ENCODE data around the gene MAGI2. TPM values are rescaled to one million over a fixed set of nuclear protein-coding genes. Genes with fewer than 3 reads are reported as not detected.

Gene MAGI2
- total RNA-seq, 6 experiments from 2014 or later, result 1.2 to 4.0 (median 2.4) TPM

GRCh38 chr7:78359836-78360235, 1093.6 kb downstream of the MAGI2 start:
- 86% methylated on average over 1 of the region's 1 CpG for WGBS (ENCODE audit: insufficient coverage, low coverage, low lambda C conversion rate, missing lambda C conversion rate)
- Histone ChIP-seq H3K4me3 (no peak overlapping the region), H3K4me1 (no peaks in the 10 kb centered on the region), H3K36me3 (no peaks in the 10 kb centered on the region), H3K27me3 (no peaks in the 10 kb centered on the region), H3K27ac (no peak overlapping the region), H3K9me3 (no peaks in the 10 kb centered on the region)
- intact Hi-C loops (cut with DNase I), result no loop called here
- ATAC-seq (no peak), DNase-seq (no peak)
- TF ChIP-seq POLR2A (IDR thresholded peaks at IDR 0.05) (no peak), CTCF (IDR thresholded peaks at IDR 0.05) (no peak)

- no peak for TF ChIP-seq CTCF (IDR thresholded peaks at IDR 0.05)
- TF ChIP-seq POLR2A (IDR thresholded peaks at IDR 0.05), result no peak
- ATAC-seq (no peak), DNase-seq (no peak)
- no peaks in the 10 kb centered on the region for H3K4me1 ChIP-seq
- H3K27me3 ChIP-seq, result no peaks in the 10 kb centered on the region
- H3K27ac ChIP-seq, result no peak overlapping the region
- H3K36me3 ChIP-seq, result no peaks in the 10 kb centered on the region
- no peaks in the 10 kb centered on the region for H3K9me3 ChIP-seq
- intact Hi-C loops (cut with DNase I), result no loop called here
- no peak overlapping the region for H3K4me3 ChIP-seq
- WGBS (ENCODE audit: insufficient coverage, low coverage, low lambda C conversion rate, missing lambda C conversion rate), result 72% methylated on average over 2 of the region's 2 CpGs
Observed at GRCh38 chr7:78357709-78358108, 1095.8 kb downstream of the MAGI2 start.

GRCh38 chr7:78355834-78356233, 1097.6 kb downstream of the MAGI2 start:
- TF ChIP-seq CTCF (IDR thresholded peaks at IDR 0.05) (no peak), POLR2A (IDR thresholded peaks at IDR 0.05) (no peak)
- no peak for ATAC-seq
- Histone ChIP-seq H3K27ac (no peak overlapping the region), H3K9me3 (no peaks in the 10 kb centered on the region), H3K27me3 (no peaks in the 10 kb centered on the region), H3K4me1 (no peaks in the 10 kb centered on the region), H3K36me3 (no peaks in the 10 kb centered on the region), H3K4me3 (no peak overlapping the region)
- intact Hi-C loops (cut with DNase I), result no loop called here
- DNase-seq, result no peak
- 44% methylated on average over 3 of the region's 3 CpGs for WGBS (ENCODE audit: insufficient coverage, low coverage, low lambda C conversion rate, missing lambda C conversion rate)

- Histone ChIP-seq H3K9me3 (no peaks in the 10 kb centered on the region), H3K27ac (no peak overlapping the region), H3K27me3 (no peaks in the 10 kb centered on the region), H3K4me1 (no peaks in the 10 kb centered on the region), H3K36me3 (no peaks in the 10 kb centered on the region), H3K4me3 (no peak overlapping the region)
- DNase-seq, result no peak
- WGBS (ENCODE audit: insufficient coverage, low coverage, low lambda C conversion rate, missing lambda C conversion rate), result 56% methylated on average over 3 of the region's 3 CpGs
- ATAC-seq, result no peak
- intact Hi-C loops (cut with DNase I), result no loop called here
- no peak for TF ChIP-seq POLR2A (IDR thresholded peaks at IDR 0.05)
- no peak for TF ChIP-seq CTCF (IDR thresholded peaks at IDR 0.05)
Observed at GRCh38 chr7:78350926-78351325, 1102.5 kb downstream of the MAGI2 start.

GRCh38 chr7:78350391-78350790, 1103.1 kb downstream of the MAGI2 start:
- no peaks in the 10 kb centered on the region for H3K9me3 ChIP-seq
- TF ChIP-seq POLR2A (IDR thresholded peaks at IDR 0.05) (no peak), CTCF (IDR thresholded peaks at IDR 0.05) (no peak)
- intact Hi-C loops (cut with DNase I), result no loop called here
- ATAC-seq (no peak), DNase-seq (no peak)
- no peak overlapping the region for H3K4me3 ChIP-seq
- no peaks in the 10 kb centered on the region for H3K36me3 ChIP-seq
- 31% methylated on average over 1 of the region's 1 CpG for WGBS (ENCODE audit: insufficient coverage, low coverage, low lambda C conversion rate, missing lambda C conversion rate)
- no peaks in the 10 kb centered on the region for H3K27me3 ChIP-seq
- no peak overlapping the region for H3K27ac ChIP-seq
- H3K4me1 ChIP-seq, result no peaks in the 10 kb centered on the region
